Middle frontal gyrus (tissue), 1 donor: ENCODE measurements around the gene GPR15LG.

Experiments
- DNase-seq: peaks from one replicate; pipeline ENCODE4 v3.0.0-alpha.2; 2015; ENCODE audit warnings: low spot score; ENCODE audit errors: extremely low spot score

GPR15LG gene

DNA sequence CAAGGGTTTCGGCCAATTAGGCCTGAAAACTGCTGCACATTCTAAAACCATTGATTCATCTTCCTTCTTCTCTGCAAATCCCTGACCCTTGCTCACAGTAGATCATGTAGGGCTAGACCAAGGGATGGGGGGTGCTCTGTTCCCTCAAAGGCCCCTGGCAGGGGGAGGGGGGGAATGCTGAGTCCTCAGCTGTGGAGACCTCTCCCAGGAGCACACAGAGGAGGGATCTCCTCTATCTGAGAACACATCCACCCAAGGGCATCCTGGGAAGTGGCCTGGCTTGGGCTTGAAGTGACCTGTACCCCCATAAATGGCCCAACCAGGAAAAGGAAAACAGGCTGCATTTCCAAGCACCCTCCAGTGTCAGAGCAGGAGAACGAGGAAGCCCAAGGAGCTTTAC is 19.7 kb downstream of the GPR15LG start:
- DNase-seq = no peak

DNA sequence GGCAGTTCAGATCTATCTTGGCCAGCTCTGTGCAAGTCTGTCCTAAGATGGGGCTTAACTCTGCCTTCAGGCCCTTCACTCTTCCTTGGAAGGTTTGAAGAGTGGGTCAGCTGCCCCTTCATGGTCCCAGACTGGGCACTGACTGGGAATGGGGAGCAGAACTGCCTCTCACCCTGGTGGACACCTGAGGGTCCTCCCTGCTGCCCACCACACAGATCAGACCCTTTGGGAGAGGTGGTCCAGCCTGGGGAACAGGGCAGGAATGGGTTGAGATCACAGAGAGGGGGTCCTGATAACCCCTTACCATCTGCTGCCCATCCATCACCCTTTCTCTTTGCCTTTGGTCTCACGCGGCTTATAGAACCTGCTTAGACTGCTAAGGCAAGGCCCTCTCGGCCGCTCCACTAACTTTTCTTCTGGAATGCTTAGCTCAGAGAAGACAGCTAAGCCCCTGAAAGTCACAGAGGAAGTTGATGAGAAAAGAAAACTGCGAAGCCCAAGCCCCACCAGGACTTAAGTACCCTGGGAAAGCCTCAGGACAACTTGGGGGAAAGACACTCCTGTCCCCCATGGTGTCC is 20.3 kb downstream of the GPR15LG start:
- DNase-seq = no peak

- DNase-seq = no peak
These were observed 20.9 kb downstream of the GPR15LG start, which contains the start of gene CDHR1 for GRCh38 chr10:84194424-84195043. TSS of gene CDHR1 (plus strand) at chr10:84194537. CDS start at chr10:84194761, 224 bp downstream.

- DNase-seq = no peak
These were observed 21.6 kb downstream of the GPR15LG start for GRCh38 chr10:84195044-84195830.

DNA sequence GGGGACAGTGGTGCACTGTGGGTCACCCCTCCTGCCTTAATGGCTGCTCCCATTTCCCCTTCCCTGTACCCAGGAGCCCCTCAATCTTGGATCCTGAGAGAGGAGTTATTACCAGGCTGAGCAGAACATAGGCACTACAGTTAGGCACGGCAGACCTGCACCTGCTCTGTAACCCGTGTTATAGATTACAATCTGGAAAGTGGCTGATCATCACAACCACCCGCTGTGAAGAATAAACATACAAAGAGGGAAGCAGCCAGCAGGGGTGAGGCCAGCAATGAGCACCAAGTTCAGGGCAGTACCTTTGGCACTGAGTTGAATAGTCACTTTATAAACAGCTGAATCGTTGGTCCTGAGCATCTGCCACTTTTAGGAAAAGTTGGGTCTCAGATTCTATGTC is 22.5 kb downstream of the GPR15LG start:
- no peak for DNase-seq

DNA sequence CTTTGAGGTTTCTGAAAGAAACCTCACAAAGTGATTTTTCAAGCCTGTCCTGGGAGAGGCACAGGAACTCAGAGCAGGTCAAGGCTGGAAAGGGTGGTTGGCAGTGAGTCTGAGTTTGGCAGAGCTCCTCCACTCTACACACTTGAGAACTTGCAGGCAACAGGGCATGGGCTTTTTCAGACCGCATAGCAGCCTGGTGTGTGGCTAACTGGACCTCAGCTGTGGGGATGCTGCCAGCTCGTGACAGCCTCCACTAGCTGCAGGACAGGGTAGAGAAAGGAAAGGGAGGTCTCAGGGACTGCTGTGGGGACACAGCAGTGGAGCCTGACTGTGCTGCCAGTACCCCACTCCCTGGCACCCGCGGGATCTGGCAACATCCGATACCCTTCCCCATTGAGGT is 23.3 kb downstream of the GPR15LG start:
- no peak for DNase-seq

DNA sequence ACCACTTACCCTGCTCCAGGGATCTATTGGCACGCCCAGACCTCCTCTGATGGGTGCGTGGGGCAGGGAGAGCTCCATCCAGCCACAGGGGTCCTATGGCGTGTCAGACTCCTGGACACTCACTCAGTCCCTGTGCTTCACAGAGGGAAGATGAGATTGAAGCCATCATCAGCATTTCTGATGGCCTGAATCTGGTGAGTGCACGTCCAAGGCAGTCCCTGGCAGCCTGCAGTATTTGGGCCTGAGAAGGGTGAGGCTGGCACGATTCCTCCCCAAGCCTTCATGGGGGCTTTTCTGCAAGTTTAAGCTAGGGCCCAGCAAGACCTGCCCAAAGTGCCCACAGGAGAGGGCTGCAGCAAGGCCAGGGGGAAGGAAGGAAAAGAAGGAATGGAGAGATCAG is 24.0 kb downstream of the GPR15LG start:
- DNase-seq = no peak

GRCh38 chr10:84198206-84198915 is 24.8 kb downstream of the GPR15LG start:
- no peak for DNase-seq

- DNase-seq = no peak
These were observed 27.1 kb downstream of the GPR15LG start for GRCh38 chr10:84200537-84201243.

DNA sequence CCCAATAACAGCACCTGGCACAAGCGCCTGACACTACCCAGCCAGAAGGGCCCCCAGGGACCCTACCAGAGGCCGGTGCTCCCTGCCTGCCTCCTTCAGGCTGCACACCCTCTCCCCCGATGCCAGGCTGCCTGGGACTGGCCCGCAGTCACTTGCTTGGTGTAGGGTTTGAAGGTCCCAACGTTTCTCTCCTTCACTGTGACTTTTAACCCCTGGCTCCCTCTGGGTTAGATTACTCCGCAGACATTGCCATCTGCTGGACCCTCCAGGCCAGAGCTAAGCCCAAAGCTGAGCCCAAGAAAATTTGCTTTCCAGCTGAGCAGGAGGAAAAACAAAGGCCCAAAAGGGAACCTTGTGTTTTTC is 27.6 kb downstream of the GPR15LG start:
- DNase-seq = no peak

GRCh38 chr10:84201682-84202081 is 28.1 kb downstream of the GPR15LG start:
- no peak for DNase-seq

DNA sequence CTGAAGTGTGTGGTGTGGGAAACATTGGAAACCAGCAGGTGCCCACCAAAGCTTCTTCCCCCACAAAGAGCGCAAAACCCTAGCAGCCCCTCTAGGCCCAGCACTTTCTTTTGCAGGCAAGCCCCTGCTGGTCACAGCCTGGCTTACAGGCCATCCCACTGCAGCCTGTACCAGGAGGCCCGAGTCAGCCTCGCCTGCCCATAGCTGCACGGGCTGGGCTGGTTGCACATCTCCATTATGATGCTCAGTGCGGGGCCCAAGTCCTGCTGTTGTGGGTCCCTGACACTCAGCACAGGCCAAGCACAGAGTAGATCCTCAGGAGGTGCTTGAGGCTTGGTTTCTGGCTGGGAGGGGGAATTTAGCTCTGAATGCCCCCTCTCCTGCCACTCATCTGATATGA is 28.7 kb downstream of the GPR15LG start:
- no peak for DNase-seq

DNA sequence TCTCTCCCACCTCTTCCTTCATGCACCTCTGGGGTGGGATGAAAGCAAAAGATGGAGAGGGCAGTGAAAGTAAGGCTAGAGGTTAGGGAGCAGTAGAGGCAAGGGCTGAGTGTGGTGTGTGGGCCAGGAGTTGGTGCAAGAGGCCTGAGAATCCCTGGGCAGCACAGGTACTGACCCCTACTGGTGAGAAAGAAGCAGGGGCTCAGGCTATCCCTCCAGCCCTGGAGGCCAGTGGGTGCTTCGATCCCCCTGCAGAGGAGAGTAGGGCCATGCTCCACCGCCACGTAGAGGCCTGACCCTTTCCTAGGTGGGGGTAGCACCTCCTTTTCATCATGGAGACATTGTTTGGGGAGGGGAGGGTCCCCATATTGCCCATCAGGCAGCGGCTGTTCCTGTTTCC is 30.5 kb downstream of the GPR15LG start:
- DNase-seq = no peak

- no peak for DNase-seq
These were observed 31.0 kb downstream of the GPR15LG start for GRCh38 chr10:84204610-84205009.

- DNase-seq = no peak
These were observed 31.6 kb downstream of the GPR15LG start for GRCh38 chr10:84205049-84205852.

- DNase-seq = no peak
These were observed 32.4 kb downstream of the GPR15LG start for GRCh38 chr10:84205853-84206525.

DNA sequence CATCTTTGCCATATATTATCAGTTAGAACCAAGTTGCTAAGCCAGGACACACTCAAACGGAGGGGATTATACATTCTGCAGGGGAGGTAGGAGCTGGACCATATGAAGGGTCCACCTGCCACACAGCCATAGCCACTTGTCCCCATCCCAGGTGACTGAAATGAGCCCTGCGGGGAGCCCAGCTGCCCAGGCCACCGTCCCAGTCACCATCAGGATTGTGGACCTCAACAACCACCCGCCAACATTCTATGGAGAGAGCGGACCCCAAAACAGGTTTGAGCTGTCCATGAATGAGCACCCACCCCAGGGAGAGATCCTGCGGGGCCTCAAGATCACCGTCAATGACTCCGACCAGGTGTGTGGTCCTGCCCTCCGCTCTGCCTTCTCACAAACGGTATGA is 34.4 kb downstream of the GPR15LG start:
- no peak for DNase-seq

DNA sequence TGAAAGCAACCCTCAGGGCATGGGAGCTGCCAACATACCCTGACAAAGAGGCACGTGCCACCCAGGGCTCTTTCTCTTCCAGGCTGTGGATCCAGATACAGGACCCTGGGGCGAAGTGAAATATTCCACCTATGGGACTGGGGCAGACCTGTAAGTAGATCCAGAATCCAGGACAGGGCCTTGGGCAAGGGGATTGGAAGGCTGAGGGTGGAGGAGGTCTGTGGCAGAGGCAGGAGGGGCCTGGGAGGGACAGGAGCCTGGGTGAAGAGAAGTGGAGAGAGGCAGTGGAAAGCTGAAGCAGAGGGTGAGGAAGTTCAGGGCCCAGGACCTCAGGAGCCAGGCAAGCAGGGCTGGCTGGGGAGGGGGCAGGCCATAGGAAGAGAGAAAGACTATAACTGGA is 38.0 kb downstream of the GPR15LG start:
- no peak for DNase-seq

- DNase-seq = no peak
These were observed 38.4 kb downstream of the GPR15LG start for GRCh38 chr10:84212014-84212413.

DNA sequence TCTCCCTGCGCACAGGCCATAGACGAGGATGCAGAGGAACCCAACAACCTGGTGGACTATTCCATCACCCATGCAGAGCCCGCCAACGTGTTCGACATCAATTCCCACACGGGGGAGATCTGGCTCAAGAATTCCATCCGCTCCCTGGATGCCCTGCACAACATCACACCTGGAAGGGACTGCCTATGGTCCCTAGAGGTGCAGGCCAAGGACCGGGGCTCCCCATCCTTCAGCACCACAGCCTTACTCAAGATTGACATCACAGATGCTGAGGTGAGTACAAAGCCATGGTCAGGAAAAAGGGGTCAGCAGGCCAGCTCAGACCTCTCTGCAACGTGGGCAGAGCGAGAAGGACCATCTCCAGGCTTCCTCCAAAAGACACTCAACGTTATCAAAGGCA is 39.5 kb downstream of the GPR15LG start:
- no peak for DNase-seq
